ENCODE data around the gene RASSF8.

DNA sequence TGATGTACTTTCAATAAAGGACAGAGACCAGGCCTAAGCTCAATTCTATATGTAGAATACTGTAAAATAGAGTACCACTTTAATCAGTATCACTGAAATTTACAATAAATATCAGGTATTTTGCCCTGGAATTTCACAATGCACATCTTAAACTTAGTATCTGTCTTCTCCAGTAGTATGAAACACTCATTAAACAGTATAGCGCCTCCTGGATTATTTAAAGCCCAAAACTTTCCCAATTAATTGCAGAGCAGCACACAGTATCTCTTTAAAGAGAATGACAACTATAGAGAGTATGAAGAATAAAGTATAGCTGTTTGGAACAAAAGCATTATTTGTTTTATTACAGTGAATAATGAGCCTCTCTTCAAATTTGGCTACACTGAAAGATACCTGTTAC, 86.1 kb downstream of the RASSF8 start:
- TF ChIP-seq, protein P1, sequence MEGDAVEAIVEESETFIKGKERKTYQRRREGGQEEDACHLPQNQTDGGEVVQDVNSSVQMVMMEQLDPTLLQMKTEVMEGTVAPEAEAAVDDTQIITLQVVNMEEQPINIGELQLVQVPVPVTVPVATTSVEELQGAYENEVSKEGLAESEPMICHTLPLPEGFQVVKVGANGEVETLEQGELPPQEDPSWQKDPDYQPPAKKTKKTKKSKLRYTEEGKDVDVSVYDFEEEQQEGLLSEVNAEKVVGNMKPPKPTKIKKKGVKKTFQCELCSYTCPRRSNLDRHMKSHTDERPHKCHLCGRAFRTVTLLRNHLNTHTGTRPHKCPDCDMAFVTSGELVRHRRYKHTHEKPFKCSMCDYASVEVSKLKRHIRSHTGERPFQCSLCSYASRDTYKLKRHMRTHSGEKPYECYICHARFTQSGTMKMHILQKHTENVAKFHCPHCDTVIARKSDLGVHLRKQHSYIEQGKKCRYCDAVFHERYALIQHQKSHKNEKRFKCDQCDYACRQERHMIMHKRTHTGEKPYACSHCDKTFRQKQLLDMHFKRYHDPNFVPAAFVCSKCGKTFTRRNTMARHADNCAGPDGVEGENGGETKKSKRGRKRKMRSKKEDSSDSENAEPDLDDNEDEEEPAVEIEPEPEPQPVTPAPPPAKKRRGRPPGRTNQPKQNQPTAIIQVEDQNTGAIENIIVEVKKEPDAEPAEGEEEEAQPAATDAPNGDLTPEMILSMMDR (IDR thresholded peaks at IDR 0.05 in 8 of 11, conservative IDR thresholded peaks at IDR 0.05 in 3 of 11): no peak
- TF ChIP-seq POLR2A (IDR thresholded peaks at IDR 0.05) (no peak), POLR2AphosphoS5 (IDR thresholded peaks at IDR 0.05) (no peak)

Data from spleen (tissue), 7 donors.